Activated CD8-positive, alpha-beta memory T cell treated with anti-CD3 and anti-CD28 coated beads, Interleukin-2, amount 50 U/mL, for 48 hours (primary cell): ENCODE measurements around the gene ALK.

Experiments used
- DNase-seq: peaks from one replicate; pipeline ENCODE4 v3.0.0-alpha.2; 2020

The ALK gene

GRCh38 chr2:29388071-29388470 is 533.3 kb downstream of the ALK start:
- no peak for DNase-seq

DNA sequence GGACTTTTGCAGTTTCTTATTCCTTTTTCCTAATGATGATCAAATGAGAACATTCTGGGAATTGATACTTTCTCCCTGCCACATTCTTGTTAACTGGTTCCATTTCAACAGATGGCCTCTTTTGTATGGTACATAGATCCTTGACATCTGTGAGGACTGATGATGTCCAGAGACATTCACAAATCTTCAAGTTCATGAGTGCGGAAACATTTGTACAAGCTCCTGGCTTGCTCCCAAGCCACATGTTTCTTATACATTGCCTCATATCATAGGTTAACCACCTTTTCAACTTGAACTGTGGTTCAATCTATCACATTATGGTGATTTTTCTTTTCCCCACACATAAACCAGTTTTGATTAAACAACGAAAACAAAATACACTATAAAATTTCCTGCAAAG is 538.9 kb downstream of the ALK start:
- no peak for DNase-seq

GRCh38 chr2:29377788-29378187 is 543.6 kb downstream of the ALK start:
- DNase-seq = no peak

DNA sequence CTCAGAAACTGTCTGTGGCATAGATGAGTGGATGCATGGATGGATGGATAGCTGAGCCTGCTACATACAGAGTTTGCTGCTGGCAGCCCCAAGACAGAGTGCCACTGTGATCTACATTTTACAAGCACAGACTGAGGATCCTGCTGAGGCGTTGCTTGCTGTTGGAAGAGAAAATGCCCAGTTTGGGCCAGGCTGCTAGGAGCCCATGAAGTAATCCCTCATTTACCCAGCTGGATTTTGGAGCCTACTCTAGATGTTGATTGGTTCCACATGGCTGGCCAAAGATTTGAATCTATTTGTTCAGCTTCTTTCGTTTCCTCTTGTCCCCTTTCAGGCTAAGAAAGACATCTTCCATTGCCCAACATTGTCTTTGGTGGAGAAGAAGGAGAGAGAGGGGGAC is 544.8 kb downstream of the ALK start:
- no peak for DNase-seq

GRCh38 chr2:29375843-29376242 is 545.5 kb downstream of the ALK start:
- DNase-seq = no peak

DNA sequence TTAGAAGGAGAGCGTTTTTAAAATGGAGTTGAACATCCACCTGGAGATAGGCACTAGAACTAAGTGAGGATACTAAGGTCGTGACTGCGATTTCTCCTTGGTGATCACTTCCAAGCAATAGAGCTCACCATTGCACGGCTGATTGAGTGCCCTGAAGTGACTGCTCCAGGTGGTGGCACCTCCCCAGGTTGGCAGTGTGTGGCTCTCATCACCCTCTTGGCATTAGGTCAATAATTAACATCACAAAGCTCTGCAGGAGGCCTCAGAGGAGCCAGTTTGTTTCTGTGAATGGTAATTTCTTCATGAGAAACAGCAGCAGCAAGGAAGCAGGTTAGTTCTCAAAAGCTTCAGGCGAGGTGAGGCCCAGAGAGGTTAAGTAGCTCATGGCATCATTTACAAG is 546.6 kb downstream of the ALK start:
- no peak for DNase-seq

- DNase-seq = no peak
Observed at GRCh38 chr2:29373870-29374269, 547.5 kb downstream of the ALK start.

GRCh38 chr2:29372185-29372584 is 549.2 kb downstream of the ALK start:
- DNase-seq = no peak

GRCh38 chr2:29370581-29371125 is 550.7 kb downstream of the ALK start:
- DNase-seq = no peak

GRCh38 chr2:29370173-29370572 is 551.2 kb downstream of the ALK start:
- no peak for DNase-seq

GRCh38 chr2:29368659-29369040 is 552.7 kb downstream of the ALK start:
- no peak for DNase-seq

- DNase-seq = no peak
Observed at GRCh38 chr2:29367986-29368658, 553.3 kb downstream of the ALK start.

DNA sequence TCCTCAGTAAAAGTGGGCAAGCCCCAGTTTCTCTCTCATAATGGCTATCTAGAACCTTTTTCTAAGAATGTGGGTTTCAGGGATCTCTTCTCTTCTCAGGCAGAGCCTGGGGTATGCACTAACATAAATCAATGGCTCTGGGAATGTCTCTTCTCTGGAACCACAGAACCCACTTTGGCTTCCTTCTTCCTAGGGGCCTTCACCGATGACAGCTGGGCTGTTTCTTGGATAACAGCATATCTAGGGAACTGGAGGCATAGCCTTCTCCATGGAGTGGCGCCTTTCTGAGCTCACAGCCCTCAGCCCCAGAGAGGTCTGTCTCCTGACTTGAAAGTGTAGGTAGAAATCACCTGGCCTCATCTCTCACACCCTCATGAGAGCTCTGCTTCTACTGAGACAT is 558.3 kb downstream of the ALK start:
- no peak for DNase-seq

GRCh38 chr2:29361231-29361630 is 560.2 kb downstream of the ALK start:
- DNase-seq = no peak

- no peak for DNase-seq
Observed at GRCh38 chr2:29360016-29360784, 561.2 kb downstream of the ALK start.

- DNase-seq = no peak
Observed at GRCh38 chr2:29353403-29353991, 567.9 kb downstream of the ALK start.

GRCh38 chr2:29351916-29352591 is 569.3 kb downstream of the ALK start:
- DNase-seq = no peak

- DNase-seq = no peak
Observed at GRCh38 chr2:29351248-29351647, 570.1 kb downstream of the ALK start.

DNA sequence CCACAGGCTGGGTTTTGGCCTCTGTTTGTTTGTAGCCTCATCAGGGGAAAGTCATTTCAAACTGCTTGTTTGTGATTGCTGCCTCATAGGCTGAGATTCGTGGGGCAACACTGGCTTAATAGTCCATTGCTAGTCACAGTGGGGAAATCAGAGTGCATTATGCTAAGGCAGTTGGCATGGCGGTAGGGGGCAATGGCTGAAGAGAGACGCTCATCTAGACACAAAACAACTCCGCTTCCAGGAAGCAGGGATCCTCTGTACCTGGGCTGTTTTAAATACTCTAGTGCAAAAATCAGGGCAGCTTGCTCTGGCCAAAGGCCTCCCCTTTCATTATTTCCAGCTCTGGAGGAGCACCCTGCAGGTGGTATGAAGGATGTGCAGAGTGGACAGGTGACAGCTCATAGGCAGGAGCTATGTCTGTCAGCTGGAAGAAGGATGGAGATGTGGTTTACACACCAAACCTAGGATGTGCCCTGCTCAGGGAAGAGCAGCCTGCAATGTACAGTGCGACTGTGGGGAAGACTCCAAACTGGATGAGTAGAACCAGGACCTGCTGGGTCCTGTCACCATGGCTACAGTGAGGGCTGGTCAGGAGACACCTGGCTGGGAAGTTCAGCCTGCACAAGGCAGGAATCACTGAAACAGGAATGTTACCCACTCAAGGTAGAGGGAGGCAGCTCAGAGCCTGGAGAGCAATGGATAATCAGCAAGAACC is 571.9 kb downstream of the ALK start:
- no peak for DNase-seq

- DNase-seq = no peak
Observed at GRCh38 chr2:29347774-29348461, 573.5 kb downstream of the ALK start.

DNA sequence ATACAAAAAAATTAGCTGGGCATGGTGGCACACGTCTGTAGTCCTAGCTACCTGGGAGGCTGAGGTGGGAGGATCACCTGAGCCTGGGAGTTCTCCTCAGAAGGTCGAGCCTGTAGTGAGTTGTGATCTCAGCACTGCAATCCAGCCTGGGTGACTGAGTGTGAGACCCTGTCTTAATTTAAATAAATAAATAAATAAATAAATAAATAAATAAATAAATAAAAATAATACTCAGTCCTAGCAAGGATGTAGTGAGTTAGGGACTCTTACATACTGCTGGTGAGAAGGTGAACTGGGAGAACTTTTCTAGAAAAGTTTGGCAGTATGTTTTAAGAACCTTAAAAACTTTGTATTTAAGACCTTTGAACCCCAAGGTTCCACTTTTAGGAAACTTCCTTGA is 576.1 kb downstream of the ALK start:
- no peak for DNase-seq

- no peak for DNase-seq
Observed at GRCh38 chr2:29343830-29344229, 577.6 kb downstream of the ALK start.
